Fibroblast of mammary gland (primary cell): ENCODE measurements around the gene ATF4.

Source experiments
- DNase-seq: peaks from one replicate; pipeline ENCODE4 v3.0.0-alpha.2; 2010; ENCODE audit warnings: low read depth
- H3K4me3 ChIP-seq: 2 replicates; pipeline ENCODE4 v1.5.1; 2011; ENCODE audit warnings: low read depth, mild to moderate bottlenecking, low read length, moderate library complexity; ENCODE audit not compliant: control insufficient read depth
- TF ChIP-seq, protein P1 (sequence below): conservative IDR thresholded peaks from 2 replicates; pipeline ENCODE4 v1.5.1; 2011; ENCODE audit warnings: low read depth, low read length, inconsistent platforms; ENCODE audit not compliant: control insufficient read depth, insufficient read depth

The ATF4 gene

DNA sequence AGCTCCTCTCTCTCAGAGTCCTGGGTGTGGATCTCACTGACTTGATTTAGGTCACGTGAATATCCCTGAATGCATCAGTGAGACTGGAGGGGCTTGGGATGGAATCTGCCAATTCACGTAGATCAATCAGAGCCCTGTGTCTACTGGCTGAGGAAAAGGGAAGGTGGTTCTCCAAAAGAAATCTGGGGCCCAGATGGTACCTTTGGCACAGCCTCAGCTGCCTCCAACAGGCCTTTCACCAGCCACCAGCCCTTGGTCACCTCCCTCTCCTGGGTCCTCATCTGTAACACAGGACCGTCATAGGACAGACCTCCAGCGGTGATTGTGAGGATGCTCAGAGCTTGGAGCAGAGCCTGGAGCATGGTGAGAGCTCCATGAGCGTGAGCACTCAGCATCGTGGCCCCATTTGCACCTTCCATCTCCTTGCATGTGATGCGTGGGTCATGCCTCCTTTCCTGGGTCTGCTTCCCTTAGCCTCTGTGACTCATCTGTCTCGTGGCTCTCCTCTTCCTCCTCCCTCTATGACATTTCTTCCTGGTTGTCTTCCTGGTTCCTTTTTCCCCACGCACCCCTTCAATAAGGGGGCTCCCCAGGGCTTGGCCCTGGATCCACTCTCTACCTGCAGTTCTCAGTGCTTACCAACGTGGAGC lies 25.8 kb upstream of the ATF4 start:
- peak; percentile 64 for DNase-seq
- H3K4me3 ChIP-seq: no peak overlapping the region

DNA sequence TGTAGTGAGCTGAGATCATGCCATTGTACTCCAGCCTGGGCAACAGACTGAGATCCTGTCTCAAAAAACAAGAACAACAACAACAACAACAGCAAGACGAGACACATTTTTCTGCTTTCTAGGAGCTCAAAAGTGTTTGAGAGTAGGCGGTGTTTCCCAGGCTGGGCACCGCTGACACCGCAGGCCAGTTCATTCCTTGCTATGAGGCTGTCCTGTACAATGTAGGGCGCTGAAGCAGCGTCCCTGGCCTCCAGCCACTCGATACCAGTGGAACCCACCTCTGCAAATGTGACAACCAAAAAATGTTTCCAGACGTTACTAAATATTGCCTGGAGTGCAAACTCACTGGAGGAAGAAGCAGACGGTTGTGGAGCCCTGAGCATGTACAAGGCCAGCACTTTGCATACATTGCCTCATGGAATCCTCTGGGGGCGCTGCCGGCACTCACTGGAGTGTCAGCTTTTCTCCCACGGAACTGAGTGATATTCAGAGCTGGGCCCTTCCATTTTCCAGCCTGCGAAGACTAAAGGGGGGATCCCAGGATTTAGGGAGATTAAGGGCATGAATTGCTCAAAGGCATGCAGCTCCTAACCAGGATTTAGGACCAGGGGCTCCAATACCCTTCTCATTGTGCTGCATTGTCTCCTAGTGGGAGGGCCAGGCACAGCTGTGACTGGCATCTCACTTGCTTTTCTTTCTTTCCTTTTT lies 24.1 kb upstream of the ATF4 start:
- no peak overlapping the region for H3K4me3 ChIP-seq
- TF ChIP-seq, protein P1, sequence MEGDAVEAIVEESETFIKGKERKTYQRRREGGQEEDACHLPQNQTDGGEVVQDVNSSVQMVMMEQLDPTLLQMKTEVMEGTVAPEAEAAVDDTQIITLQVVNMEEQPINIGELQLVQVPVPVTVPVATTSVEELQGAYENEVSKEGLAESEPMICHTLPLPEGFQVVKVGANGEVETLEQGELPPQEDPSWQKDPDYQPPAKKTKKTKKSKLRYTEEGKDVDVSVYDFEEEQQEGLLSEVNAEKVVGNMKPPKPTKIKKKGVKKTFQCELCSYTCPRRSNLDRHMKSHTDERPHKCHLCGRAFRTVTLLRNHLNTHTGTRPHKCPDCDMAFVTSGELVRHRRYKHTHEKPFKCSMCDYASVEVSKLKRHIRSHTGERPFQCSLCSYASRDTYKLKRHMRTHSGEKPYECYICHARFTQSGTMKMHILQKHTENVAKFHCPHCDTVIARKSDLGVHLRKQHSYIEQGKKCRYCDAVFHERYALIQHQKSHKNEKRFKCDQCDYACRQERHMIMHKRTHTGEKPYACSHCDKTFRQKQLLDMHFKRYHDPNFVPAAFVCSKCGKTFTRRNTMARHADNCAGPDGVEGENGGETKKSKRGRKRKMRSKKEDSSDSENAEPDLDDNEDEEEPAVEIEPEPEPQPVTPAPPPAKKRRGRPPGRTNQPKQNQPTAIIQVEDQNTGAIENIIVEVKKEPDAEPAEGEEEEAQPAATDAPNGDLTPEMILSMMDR: peak; percentile 75
- peak; percentile 58 for DNase-seq

More for the DNA sequence above, 25.8 kb upstream of the ATF4 start:
- TF ChIP-seq, protein P1: no peak

DNA sequence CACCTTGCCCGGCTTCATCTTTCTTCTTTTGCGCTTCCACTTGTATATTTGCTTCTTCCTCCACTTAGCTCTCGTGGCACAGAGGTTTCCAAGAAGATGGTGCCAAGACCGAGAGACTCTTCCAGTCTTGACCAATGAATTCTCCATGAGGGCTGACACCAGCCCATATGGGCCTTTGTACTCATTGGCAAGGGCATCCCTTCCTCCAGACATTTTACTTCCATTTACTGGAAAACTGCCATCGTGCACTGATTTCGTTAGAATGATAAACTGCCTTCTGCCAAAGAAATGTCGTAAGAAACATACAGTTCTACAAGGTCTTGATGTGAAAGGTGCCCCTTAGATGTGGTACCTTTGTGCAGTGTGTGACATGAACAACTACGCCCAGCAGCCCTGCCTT lies 22.9 kb upstream of the ATF4 start:
- no peak for DNase-seq
- TF ChIP-seq, protein P1: no peak
- H3K4me3 ChIP-seq: no peak overlapping the region

DNA sequence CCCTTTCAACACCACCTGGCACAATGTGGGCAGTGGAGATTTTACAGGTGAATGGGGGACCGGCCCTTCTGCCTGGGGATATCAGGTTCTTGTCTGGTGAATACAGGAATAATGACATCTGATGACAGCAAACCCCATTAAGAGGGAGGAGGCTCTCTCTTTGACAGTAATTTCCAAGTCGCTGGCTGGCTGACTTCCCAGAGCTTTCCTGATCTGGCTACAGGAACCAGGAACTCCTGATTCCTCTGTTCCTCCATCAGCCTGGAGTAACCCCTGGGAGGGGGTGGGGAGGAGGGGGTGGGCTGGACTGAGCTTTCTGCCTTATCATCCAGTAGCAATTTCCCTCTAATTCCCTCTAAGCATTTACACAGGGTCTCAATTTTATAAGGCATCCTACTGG lies 22.0 kb upstream of the ATF4 start:
- no peak overlapping the region for H3K4me3 ChIP-seq
- TF ChIP-seq, protein P1: no peak

DNA sequence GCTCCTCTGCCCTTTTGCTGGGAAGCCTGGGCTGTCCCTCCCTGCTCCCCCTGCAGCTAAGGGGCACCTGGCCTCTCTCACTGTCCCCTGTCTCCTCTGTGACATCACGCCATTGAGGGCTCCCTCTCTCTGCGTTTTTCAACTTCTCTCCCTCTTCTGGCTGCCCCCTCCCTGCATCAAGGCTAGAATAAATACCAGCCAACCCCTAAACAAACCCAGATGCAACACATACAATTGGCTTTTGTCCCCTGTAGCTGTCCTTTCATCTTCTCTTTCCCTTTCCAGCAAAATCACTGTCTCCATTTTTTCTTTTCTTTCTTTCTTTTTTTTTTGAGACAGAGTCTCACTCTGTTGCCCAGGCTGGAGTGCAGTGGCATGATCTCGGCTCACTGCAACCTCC lies 21.6 kb upstream of the ATF4 start:
- TF ChIP-seq, protein P1: no peak
- no peak overlapping the region for H3K4me3 ChIP-seq
- no peak for DNase-seq

More for the DNA sequence above, 22.0 kb upstream of the ATF4 start:
- DNase-seq: no peak

DNA sequence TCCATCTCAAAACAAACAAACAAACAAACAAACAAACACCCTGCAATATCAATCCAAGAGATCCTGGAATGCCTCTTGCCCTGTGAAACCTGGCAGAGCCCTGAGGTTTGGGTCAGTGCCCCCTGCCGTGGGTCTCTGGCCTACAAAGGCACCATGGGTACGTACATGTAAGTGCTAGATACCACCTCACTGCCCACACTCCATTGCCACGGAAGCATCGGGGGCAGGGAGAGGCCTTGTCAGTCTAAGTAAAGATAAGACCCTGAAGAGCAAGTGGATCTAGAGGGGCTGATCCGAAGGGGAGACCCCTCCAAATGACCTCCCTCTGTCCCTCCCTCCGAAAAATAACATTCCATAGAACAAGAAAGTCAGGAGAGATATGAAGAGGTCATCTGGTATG lies 20.3 kb upstream of the ATF4 start:
- TF ChIP-seq, protein P1: no peak
- no peak for DNase-seq
- H3K4me3 ChIP-seq: no peak overlapping the region

DNA sequence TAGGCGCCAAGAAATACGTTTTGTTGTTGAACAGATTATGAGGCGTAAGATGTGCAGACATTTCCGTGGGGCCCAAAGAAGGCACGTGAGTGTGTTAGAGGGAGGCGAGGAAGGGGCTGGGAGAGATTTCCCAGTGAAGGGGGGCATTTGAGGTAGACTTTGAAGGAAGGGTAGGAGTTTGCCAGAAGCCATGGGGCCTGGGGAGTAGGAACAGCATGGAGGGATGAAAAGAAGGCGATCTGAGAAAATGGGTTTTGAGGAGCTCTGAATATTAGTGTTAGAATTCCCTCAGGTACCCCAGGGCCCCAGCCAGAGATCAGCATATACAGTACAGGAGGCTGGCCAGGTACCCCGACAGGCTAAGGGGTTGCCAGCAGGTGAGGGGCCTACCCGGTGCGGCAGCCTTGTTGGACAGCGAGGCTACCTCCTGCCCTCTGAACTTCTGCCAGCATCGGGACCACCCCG lies 18.7 kb upstream of the ATF4 start:
- peak overlapping the region; percentile 81 for H3K4me3 ChIP-seq
- no peak for DNase-seq
- TF ChIP-seq, protein P1: no peak
